Fibroblast of lung (primary cell): ENCODE data around the gene NUDT19.

Source experiments
- EZH2 ChIP-seq: IDR thresholded peaks from 2 replicates; pipeline ENCODE4 v1.5.1; 2012; ENCODE audit warnings: low read length, control low read depth, mild to moderate bottlenecking; ENCODE audit errors: missing control alignments
- TF ChIP-seq, protein P1 (sequence below), 2 donors: IDR thresholded peaks in 1 of 2; conservative IDR thresholded peaks in 1 of 2; 1 replicate in 1 of 2; 2 replicates in 1 of 2; pipeline ENCODE4 v1.5.1; 2011 to 2012; ENCODE audit warnings: low read length in 2 of 2, control low read depth in 1 of 2, inconsistent platforms in 1 of 2, low read depth in 1 of 2, mild to moderate bottlenecking in 1 of 2

DNA sequence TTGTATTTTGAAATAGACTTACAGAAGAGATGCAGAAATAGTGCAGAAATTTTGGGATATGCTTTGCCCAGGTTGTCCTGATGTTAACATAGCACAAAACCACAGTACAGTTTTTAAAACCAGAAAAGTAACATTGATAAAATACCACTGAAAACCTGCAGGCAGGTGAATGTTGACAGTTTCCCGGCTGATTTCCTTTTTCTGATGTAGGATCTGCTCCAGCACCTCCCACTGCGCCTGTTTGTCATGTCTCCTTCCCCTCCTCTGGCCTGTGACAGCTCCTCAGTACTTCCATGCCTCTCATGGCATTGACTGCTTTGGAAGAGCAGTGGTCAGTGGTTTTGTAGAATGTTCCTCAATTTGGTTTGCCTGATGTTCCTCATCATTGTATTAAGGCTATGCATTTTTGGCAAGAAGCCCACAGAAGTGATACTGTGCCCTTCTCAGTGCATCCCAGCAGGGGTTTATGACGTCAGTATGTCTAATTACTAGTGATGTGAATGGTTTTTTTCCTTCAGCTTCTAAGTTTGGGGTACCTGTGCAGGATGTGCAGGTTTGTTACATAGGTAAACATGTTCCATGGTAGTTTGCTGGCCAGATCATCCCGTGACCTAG is 58.9 kb downstream of the NUDT19 start:
- TF ChIP-seq, protein P1, sequence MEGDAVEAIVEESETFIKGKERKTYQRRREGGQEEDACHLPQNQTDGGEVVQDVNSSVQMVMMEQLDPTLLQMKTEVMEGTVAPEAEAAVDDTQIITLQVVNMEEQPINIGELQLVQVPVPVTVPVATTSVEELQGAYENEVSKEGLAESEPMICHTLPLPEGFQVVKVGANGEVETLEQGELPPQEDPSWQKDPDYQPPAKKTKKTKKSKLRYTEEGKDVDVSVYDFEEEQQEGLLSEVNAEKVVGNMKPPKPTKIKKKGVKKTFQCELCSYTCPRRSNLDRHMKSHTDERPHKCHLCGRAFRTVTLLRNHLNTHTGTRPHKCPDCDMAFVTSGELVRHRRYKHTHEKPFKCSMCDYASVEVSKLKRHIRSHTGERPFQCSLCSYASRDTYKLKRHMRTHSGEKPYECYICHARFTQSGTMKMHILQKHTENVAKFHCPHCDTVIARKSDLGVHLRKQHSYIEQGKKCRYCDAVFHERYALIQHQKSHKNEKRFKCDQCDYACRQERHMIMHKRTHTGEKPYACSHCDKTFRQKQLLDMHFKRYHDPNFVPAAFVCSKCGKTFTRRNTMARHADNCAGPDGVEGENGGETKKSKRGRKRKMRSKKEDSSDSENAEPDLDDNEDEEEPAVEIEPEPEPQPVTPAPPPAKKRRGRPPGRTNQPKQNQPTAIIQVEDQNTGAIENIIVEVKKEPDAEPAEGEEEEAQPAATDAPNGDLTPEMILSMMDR (conservative IDR thresholded peaks at IDR 0.05 in 1 of 2, IDR thresholded peaks at IDR 0.05 in 1 of 2; ENCODE audit: low read depth in 1 of 2, low read length in 2 of 2), result no peak
- no peak for TF ChIP-seq EZH2
